GM21381 (cell line): Measurements from ENCODE around the gene GPR156.
"Not testable (repeated sequence)": the region's sequence is repeated elsewhere in the genome, so short reads cannot be mapped to it uniquely, and the experiment has no call there.

Experiments used
- ATAC-seq: cut with Tn5 transposase; IDR thresholded peaks from one replicate; pipeline ENCODE4 v1.9.1; 2021; ENCODE audit warnings: mild to moderate bottlenecking, moderate library complexity; ENCODE audit not compliant: unreplicated experiment

The GPR156 gene

DNA sequence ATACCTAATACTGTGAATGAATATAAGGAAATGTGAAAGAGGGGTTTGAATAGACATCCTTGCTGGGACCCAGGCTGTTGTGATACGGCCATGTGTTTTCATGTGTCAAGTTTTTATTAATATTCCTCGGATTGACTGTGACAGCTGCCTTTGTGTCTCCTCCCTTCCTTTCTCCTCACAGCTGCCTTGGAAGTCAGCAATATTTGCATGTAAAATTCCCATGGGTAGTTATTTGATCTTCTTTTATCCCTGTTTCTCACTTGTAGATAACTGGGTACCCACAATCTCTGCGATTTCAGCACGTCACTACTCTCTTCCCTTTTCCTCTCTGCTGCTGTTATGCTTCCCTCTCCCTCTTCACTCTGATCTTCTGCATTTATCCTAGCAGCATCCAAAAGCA is 9.4 kb downstream of the GPR156 start:
- no peak for ATAC-seq

- no peak for ATAC-seq
Measured at GRCh38 chr3:120274739-120275167, 10.3 kb downstream of the GPR156 start.

DNA sequence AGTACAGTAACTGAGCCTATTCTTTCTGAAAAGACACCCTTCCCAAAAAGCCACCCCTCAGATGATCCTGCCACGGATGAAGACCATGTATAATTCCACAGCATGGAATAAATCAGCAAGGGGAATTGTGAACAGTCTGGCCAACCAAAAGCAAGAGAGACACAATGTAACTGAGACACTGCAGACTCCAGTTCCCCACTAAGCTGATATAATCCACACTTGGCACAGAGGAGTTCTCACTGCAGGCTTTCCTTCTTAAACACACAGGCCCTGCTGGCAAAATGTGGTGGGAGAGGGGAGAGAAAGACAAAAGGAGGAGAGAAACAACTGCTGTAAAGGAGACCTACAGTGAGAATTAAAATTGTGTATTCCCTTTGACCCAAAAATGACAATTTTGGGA is 12.7 kb downstream of the GPR156 start:
- no peak for ATAC-seq

- no peak for ATAC-seq
Measured at GRCh38 chr3:120265989-120266388, 19.0 kb downstream of the GPR156 start.

GRCh38 chr3:120264963-120265362 is 20.1 kb downstream of the GPR156 start:
- no peak for ATAC-seq

GRCh38 chr3:120263792-120264191 is 21.2 kb downstream of the GPR156 start:
- ATAC-seq, result no peak

GRCh38 chr3:120258009-120258408 is 27.0 kb downstream of the GPR156 start:
- no peak for ATAC-seq

GRCh38 chr3:120245386-120245785 is 39.6 kb downstream of the GPR156 start:
- no peak for ATAC-seq

- no peak for ATAC-seq
Measured at GRCh38 chr3:120244834-120245225, 40.2 kb downstream of the GPR156 start.

- ATAC-seq, result no peak
Measured at GRCh38 chr3:120239644-120240043, 45.4 kb downstream of the GPR156 start.

DNA sequence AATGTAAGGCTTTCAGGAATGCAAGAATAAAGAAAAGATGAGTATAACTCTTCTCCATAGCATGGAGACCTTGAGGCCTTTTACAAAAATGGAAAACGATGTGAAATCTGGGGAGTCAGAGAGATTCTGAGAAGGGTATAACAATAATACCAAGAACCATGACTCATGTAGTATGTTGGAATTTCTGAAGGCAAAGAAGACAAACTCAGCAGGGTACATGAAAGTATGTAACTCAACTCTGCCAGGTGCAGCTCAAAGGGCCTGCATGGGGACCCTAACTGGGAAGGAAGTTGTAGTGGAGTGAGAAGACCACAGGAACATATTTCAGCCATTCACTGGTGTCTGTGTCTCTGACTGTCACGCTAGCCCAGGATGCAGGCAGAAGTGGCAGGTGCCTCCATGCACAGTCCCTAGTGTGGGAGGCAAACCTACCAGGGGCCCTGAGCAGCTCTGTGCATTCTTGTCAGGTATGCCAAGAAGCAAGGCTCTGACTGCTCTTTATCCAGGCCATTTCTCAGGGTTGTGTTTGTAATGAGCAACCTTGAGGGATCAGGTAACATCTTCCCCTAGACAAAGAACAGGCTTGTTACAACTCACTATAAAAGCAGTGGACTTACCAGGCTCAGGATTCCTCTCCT is 57.2 kb downstream of the GPR156 start:
- no peak for ATAC-seq

DNA sequence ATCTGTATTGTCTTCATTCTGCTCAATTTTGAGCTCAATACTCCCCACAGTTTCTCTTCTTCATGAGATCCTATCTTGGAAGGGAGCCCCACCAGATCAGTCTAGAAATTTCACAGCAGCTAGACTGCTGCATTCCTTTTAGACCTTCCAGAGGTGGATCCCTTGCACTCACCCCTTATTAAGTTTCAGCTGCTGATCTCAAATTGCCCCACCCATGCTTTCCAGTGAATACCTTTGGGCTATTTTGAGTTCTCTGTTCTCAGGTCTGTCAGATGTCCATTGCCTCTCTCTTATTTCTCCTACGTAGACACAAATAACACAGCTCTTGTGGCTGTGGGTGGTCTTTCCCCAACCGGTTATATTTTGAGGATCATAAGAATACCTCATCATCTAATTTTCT is 60.8 kb downstream of the GPR156 start:
- ATAC-seq, result no peak

DNA sequence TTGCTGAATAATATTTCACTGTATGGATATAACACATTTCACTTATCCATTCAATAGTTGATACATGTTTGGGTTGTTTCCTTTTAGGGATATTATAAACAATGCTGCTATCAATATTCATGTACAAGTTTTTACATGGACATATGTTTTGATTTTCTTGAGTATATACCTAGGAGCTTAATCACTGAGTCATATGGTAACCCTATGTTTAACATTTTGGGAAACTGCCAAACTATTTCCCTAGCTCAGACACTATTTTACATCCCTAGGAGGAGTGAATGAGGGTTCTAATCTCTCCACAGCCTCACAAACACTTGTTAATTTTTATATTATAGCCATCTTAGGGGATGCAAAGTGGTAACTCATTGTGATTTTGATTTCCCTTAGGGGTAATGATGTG is 66.0 kb downstream of the GPR156 start:
- ATAC-seq, result no peak

DNA sequence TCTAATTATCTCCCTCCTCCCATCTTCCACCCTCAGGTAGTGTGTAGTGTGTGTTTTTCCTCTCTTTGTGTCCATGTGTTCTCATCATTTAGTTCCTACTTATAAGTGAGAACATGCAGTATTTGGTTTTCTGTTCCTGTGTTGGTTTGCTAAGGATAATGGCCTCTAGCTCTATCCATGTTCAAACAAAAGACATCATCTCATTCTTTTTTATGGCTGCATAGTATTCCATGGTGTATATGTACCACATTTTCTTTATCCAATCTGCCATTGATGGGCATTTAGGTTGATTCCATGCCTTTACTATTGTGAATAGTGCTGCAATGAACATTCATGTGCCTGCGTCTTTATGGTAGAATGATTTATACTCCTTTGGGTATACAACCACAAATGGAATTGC is 68.4 kb downstream of the GPR156 start:
- not testable (repeated sequence) for ATAC-seq

DNA sequence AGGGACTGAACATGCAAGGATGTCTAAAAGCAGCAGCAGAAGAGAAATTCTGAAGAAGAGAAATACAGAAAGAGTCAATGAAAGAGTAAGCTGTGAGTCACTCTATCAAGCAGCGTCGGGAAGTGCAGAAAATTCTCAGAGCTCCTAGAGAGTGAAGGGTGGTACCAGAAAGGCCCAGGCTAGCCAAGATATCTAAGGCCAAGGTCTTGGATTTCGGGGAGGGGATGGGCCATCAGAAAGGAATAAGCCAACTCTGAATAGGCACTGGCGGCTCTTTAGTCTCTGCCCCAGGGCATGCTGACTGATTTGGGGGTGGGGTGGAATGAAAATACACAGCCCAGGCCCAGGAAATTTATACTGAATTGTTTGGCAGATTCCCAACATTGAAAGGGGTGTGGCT is 70.8 kb downstream of the GPR156 start:
- ATAC-seq, result no peak

GRCh38 chr3:120212505-120212904 is 72.5 kb downstream of the GPR156 start:
- ATAC-seq, result no peak

GRCh38 chr3:120209425-120209824 is 75.6 kb downstream of the GPR156 start:
- no peak for ATAC-seq

DNA sequence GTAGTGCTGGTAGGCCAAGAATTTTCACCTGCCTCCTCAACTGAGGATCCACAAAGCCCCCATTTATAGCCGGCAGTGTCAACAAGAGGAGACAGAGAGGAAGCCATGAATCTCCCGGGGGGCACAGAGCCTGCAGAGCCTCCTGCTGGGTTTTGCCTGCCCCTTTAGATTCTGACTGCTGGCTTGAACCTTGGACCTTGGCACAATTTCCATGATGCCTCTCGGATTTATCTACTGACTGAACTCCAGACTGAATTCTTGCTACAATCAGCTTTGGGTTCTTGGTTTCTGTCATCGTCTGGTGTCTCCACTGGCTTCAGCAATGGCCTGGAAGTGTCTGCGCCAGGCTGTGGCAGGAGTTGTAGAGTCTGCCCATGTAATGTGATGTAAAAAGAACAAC is 80.7 kb downstream of the GPR156 start:
- ATAC-seq, result no peak

- ATAC-seq, result no peak
Measured at GRCh38 chr3:120203621-120204020, 81.4 kb downstream of the GPR156 start.

GRCh38 chr3:120203016-120203415 is 82.0 kb downstream of the GPR156 start:
- no peak for ATAC-seq

- ATAC-seq, result no peak
Measured at GRCh38 chr3:120202363-120202762, 82.7 kb downstream of the GPR156 start.

DNA sequence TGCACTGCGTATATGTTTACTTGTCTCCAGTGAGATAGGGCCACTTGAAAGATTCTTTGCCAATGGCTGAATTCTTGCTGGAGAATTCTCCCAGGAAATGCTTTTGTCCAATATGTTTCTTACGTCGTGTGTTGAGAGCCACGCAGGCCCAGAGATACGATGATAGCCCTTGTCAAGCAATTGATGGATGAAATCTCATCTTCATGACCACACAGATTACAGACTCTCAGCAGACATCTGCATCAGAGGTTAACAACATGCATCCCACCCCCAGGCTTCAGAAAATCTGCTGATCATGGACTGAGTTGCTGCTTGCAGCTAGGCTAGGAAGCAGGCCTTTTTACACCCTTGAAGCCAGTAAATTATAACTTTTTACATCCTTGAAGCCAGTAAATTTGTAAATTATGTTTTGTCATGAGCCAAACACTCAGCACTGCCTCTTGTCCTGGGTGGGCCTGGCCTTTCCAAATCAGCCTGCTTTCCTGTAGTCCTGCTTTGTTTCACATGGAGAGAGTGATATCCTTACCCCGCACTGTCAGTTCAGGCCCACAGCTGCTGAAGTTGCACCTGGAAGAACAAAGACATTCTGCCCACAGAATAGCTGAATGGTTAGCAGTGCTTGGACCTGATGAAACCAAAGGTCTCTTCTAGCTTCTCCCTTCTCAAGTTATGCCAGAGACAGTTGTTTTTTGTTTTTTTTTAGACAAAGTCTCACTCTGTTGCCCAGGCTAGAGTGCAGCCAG is 84.4 kb downstream of the GPR156 start:
- ATAC-seq, result no peak
